Loucy (cell line): Measurements from ENCODE around the gene MS4A14.

Experiments used
- CTCF ChIP-seq: fragments of 200-600 bp; sonication (generic); conservative IDR thresholded peaks from 2 replicates; pipeline ENCODE4 v1.5.1; 2014; ENCODE audit warnings: mild to moderate bottlenecking, antibody characterized with exemption, low read length
- EZH2phosphoT487 ChIP-seq: fragments of 200-600 bp; IDR thresholded peaks from 2 replicates; pipeline ENCODE4 v1.6.1; 2018; ENCODE audit warnings: antibody characterized with exemption, mild to moderate bottlenecking, moderate library complexity, borderline replicate concordance

GRCh38 chr11:60377401-60378136 lies 18.7 kb upstream of the MS4A14 start:
- TF ChIP-seq CTCF (no peak), EZH2phosphoT487 (no peak)
